ENCODE results near the gene RPS26. TPM values are rescaled to one million over a fixed set of nuclear protein-coding genes. Genes with fewer than 3 reads are reported as not detected.

RPS26 gene
- total and polyA plus RNA-seq, 8 donors: 37.9 to 778 (median 123) TPM

GRCh38 chr12:56082382-56082781, 40.7 kb downstream of the RPS26 start:
- H3K9me3 ChIP-seq: no peaks in the 10 kb centered on the region
- H3K27ac ChIP-seq: no peak overlapping the region
- peaks cover 0 to 44% of the 10 kb centered on the region in 2 donors for H3K27me3 ChIP-seq
- intact Hi-C loops (cut with DNase I): no loop called here
- ATAC-seq (no peak), DNase-seq (no peak)
- no peak overlapping the region for H3K4me3 ChIP-seq
- H3K36me3 ChIP-seq: no peaks in the 10 kb centered on the region
- no peak for TF ChIP-seq CTCF (IDR thresholded peaks at IDR 0.05)
- H3K4me1 ChIP-seq: peaks cover 4 to 31% of the 10 kb centered on the region in 2 donors

DNA sequence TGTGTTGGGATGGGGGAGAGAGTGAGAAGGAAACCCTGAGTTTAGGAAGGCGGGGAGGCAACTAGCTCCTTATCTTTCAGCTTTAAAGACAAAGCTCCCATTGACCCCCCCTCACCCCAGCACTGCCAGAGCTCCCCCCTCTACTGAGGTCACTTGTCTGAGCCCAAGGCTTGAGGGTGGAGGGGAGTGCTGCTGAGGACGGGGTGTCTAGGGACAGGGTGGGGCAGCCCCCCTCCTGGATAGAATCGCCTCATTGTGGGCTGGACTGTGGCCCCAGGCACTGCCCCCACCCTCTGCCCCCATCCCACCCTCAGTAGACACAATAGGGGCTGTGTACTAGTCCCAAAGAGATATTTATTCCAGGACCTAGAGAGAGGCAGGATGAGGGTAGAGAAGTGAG, 41.2 kb downstream of the RPS26 start:
- Histone ChIP-seq H3K27me3 (peaks cover 0 to 44% of the 10 kb centered on the region in 2 donors), H3K36me3 (no peaks in the 10 kb centered on the region), H3K4me1 (peaks cover 4 to 31% of the 10 kb centered on the region in 2 donors), H3K9me3 (no peaks in the 10 kb centered on the region), H3K4me3 (no peak overlapping the region), H3K27ac (no peak overlapping the region)
- ATAC-seq (no peak), DNase-seq (no peak)
- intact Hi-C loops (cut with DNase I): no loop called here
- TF ChIP-seq CTCF (IDR thresholded peaks at IDR 0.05): no peak

GRCh38 chr12:56084958-56085543, 43.3 kb downstream of the RPS26 start:
- TF ChIP-seq CTCF (IDR thresholded peaks at IDR 0.05): no peak
- Histone ChIP-seq H3K9me3 (no peaks in the 10 kb centered on the region), H3K36me3 (no peaks in the 10 kb centered on the region), H3K27me3 (peaks cover 0 to 30% of the 10 kb centered on the region in 2 donors), H3K4me3 (no peak overlapping the region), H3K27ac (no peak overlapping the region), H3K4me1 (peaks cover 4 to 13% of the 10 kb centered on the region in 2 donors)
- intact Hi-C loops (cut with DNase I): no loop called here
- ATAC-seq (no peak), DNase-seq (no peak)

DNA sequence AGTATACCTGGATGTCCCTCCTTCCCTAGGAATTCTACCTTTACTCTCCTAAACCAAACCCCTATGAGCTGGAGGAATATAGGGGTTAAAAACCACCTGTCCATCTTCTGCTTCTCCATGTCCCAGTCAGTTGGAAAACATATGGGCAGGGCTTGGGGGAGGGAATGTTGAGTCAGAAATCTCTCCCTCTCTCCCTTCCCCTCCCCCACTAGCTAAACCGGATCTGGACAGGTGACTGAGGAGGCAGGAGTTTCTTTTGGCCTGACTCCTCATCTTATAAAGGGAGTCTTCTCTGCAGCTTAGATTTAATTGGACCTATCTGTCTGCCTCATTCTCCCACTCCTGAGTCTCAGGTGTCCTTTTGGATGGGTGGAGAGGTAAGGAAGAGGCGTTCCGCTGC, 44.4 kb downstream of the RPS26 start:
- peaks cover 0 to 19% of the 10 kb centered on the region in 2 donors for H3K27me3 ChIP-seq

GRCh38 chr12:56086608-56087007, 44.9 kb downstream of the RPS26 start:
- Histone ChIP-seq H3K9me3 (no peaks in the 10 kb centered on the region), H3K36me3 (no peaks in the 10 kb centered on the region), H3K27ac (peak overlapping the region; percentile 18 to 50), H3K4me3 (no peak overlapping the region), H3K4me1 (peaks cover 4 to 6% of the 10 kb centered on the region in 2 donors), H3K27me3 (peaks cover 0 to 14% of the 10 kb centered on the region in 2 donors)
- DNase-seq: no peak
- no peak for TF ChIP-seq CTCF (IDR thresholded peaks at IDR 0.05)
- intact Hi-C loops (cut with DNase I): no loop called here
- ATAC-seq: no peak

More for the DNA sequence above, 44.4 kb downstream of the RPS26 start:
- H3K4me3 ChIP-seq: no peak overlapping the region
- intact Hi-C loops (cut with DNase I): no loop called here
- DNase-seq: peak in 1 of 4 donors; percentile 59
- H3K9me3 ChIP-seq: no peaks in the 10 kb centered on the region
- H3K4me1 ChIP-seq: peaks cover 4 to 6% of the 10 kb centered on the region in 2 donors
- peak; percentile 66 for ATAC-seq
- no peaks in the 10 kb centered on the region for H3K36me3 ChIP-seq
- no peak for TF ChIP-seq CTCF (IDR thresholded peaks at IDR 0.05)
- peak overlapping the region in 1 of 2 donors; percentile 50 for H3K27ac ChIP-seq

Measured in left lung (tissue), 10 donors.